A549 (cell line): ENCODE results near the gene MEGF6. TPM values are rescaled to one million over a fixed set of nuclear protein-coding genes. Genes with fewer than 3 reads are reported as not detected.
A peak's percentile ranks its signal among the peaks of the same experiment; 100 is the strongest.

Source experiments
- ATAC-seq, 2 experiments: fragments of 200-7000 bp in 1 of 2; fragments of >200 bp in 1 of 2; cut with Nextera tagmentation in 1 of 2; cut with Tn5 transposase in 1 of 2; 3 replicates each; pipeline versions ENCODE4 v1.8.0 to v1.9.1; 2018 to 2020; ENCODE audit warnings: mild to moderate bottlenecking in 1 of 2, moderate library complexity in 1 of 2
- CTCF ChIA-PET: fragments of 300-600 bp; sonication (Branson Sonifier 250); formaldehyde crosslinking; extraction: SDS; loops from one replicate; lab custom pipeline; 2021; ENCODE audit warnings: antibody characterized with exemption, inconsistent platforms; lab: Yijun Ruan, JAX
- POLR2A ChIA-PET: fragments of 350-600 bp; formaldehyde crosslinking; extraction: SDS; loops from one replicate; lab custom pipeline; 2021; ENCODE audit warnings: antibody characterized with exemption, inconsistent platforms; lab: Yijun Ruan, JAX
- DNase-seq, 2 experiments: peaks; one replicate each; pipeline versions ENCODE4 v3.0.0 to v3.0.0-alpha.2; 2011 to 2016; ENCODE audit warnings: low read depth in 1 of 2, low spot score in 1 of 2
- FAIRE-seq: peaks from 2 replicates; lab custom pipeline; 2011; peaks lifted over from hg19 to GRCh38; lab: Jason Lieb, UNC
- H3K27ac ChIP-seq, 2 experiments: fragments of >200 bp; sonication (Bioruptor Twin); formaldehyde crosslinking; 3 replicates each; pipeline ENCODE4 v1.5.1; 2016 to 2017
- H3K4me1 ChIP-seq: fragments of >200 bp; sonication (Bioruptor Twin); formaldehyde crosslinking; 3 replicates; pipeline ENCODE4 v1.6.1; 2016
- H3K4me2 ChIP-seq: fragments of >200 bp; sonication (Bioruptor Twin); formaldehyde crosslinking; 3 replicates; pipeline ENCODE4 v1.6.1; 2016
- H3K4me3 ChIP-seq: fragments of >200 bp; sonication (Bioruptor Twin); formaldehyde crosslinking; 3 replicates; pipeline ENCODE4 v1.5.1; 2016
- H3K9me3 ChIP-seq: fragments of >200 bp; sonication (Bioruptor Twin); formaldehyde crosslinking; 3 replicates; pipeline ENCODE4 v1.6.1; 2016
- ATOH8 ChIP-seq: fragments of 250-450 bp; sonication (Bioruptor Pico); IDR thresholded peaks from 2 replicates; pipeline ENCODE4 v1.5.0; 2020; ENCODE audit warnings: low read depth, mild to moderate bottlenecking, moderate library complexity
- BHLHE40 ChIP-seq: IDR thresholded peaks from 2 replicates; pipeline ENCODE4 v1.6.1; 2012; ENCODE audit warnings: low read depth, low read length, inconsistent platforms
- CBX8 ChIP-seq: fragments of 200-600 bp; sonication (generic); IDR thresholded peaks from 2 replicates; pipeline ENCODE4 v1.6.1; 2016
- CHD4 ChIP-seq: fragments of 200-600 bp; sonication (generic); IDR thresholded peaks from 2 replicates; pipeline ENCODE4 v1.6.1; 2016; ENCODE audit warnings: antibody characterized with exemption, mild to moderate bottlenecking, borderline replicate concordance
- ESRRA ChIP-seq: fragments of 150-350 bp; IDR thresholded peaks from 2 replicates; pipeline ENCODE4 v1.6.1; 2014; ENCODE audit warnings: mild to moderate bottlenecking, low read length, borderline replicate concordance
- FOSL2 ChIP-seq, 2 experiments: fragments of 450-650 bp in 1 of 2; fragments of >200 bp in 1 of 2; sonication (Bioruptor Twin) in 1 of 2; formaldehyde crosslinking; IDR thresholded peaks; 2 replicates each; pipeline versions ENCODE4 v1.5.0 to v1.6.1; 2016 to 2020; ENCODE audit warnings: mild to moderate bottlenecking in 1 of 2, moderate library complexity in 1 of 2
- FOXS1 ChIP-seq: fragments of 250-450 bp; sonication (Bioruptor Pico); IDR thresholded peaks from 2 replicates; pipeline ENCODE4 v1.5.0; 2020; ENCODE audit warnings: mild to moderate bottlenecking, moderate library complexity
- HMGXB4 ChIP-seq: fragments of 250-450 bp; sonication (Bioruptor Pico); IDR thresholded peaks from 2 replicates; pipeline ENCODE4 v1.5.0; 2021; ENCODE audit warnings: mild to moderate bottlenecking, moderate library complexity, borderline replicate concordance
- MAX ChIP-seq: IDR thresholded peaks from 2 replicates; pipeline ENCODE4 v1.6.1; 2012
- NPAS2 ChIP-seq: fragments of 250-450 bp; sonication (Bioruptor Pico); IDR thresholded peaks from 2 replicates; pipeline ENCODE4 v1.8.0; 2022; ENCODE audit warnings: mild to moderate bottlenecking, moderate library complexity, borderline replicate concordance
- NR3C1 ChIP-seq: fragments of >200 bp; sonication (Bioruptor Twin); formaldehyde crosslinking; IDR thresholded peaks from 3 replicates; pipeline ENCODE4 v1.6.1; 2017
- PBX3 ChIP-seq: IDR thresholded peaks from 2 replicates; pipeline ENCODE4 v1.6.1; 2012
- PHF8 ChIP-seq: fragments of 200-600 bp; sonication (generic); IDR thresholded peaks from 2 replicates; pipeline ENCODE4 v1.6.1; 2016; ENCODE audit warnings: low read depth, mild to moderate bottlenecking, antibody characterized with exemption, moderate library complexity, borderline replicate concordance
- RFX5 ChIP-seq: fragments of 450-650 bp; IDR thresholded peaks from 2 replicates; pipeline ENCODE4 v1.7.1; 2014; ENCODE audit warnings: antibody characterized with exemption, mild to moderate bottlenecking, moderate library complexity
- TFCP2L1 ChIP-seq: fragments of 250-450 bp; sonication (Bioruptor Pico); IDR thresholded peaks from 2 replicates; pipeline ENCODE4 v1.5.0; 2021; ENCODE audit warnings: mild to moderate bottlenecking
- TP53 ChIP-seq: fragments of 250-450 bp; sonication (Bioruptor Pico); IDR thresholded peaks from 2 replicates; pipeline ENCODE4 v1.5.0; 2021; ENCODE audit warnings: mild to moderate bottlenecking, moderate library complexity
- USF2 ChIP-seq: fragments of 450-650 bp; IDR thresholded peaks from 2 replicates; pipeline ENCODE4 v1.6.1; 2014; ENCODE audit warnings: antibody characterized with exemption
- ZC3H11A ChIP-seq: fragments of 450-650 bp; IDR thresholded peaks from 2 replicates; pipeline ENCODE4 v1.6.1; 2014; ENCODE audit warnings: antibody characterized with exemption, mild to moderate bottlenecking
- ZFP36 ChIP-seq: fragments of 450-650 bp; IDR thresholded peaks from 2 replicates; pipeline ENCODE4 v1.6.1; 2014; ENCODE audit warnings: borderline replicate concordance; ENCODE audit not compliant: partially characterized antibody
- WGBS: methylation state at CpG from one replicate; pipeline ENCODE4 v1.1.6; 2017; ENCODE audit errors: missing lambda C conversion rate; 5-methylcytosine and 5-hydroxymethylcytosine counted together
- polyA plus RNA-seq, 4 experiments: library from polyadenylated mRNA; depleted of rRNA in 3 of 4; stranded (reverse); fragments of >200 nt; fragmentation: RNase III in 1 of 4; extraction: RNeasy Plus Mini Kit Qiagen cat#74134 plus additional on column Dnase treatment in 1 of 4; gene quantifications; 2 replicates in 3 of 4; 3 replicates in 1 of 4; pipeline ENCODE4 v1.2.3, GENCODE V29; 2011 to 2017

The MEGF6 gene
- polyA plus RNA-seq, 2 of the 4 experiments (the other 2 are of a cell fraction): 0.66 to 13.7 TPM

- no peak for TF ChIP-seq USF2
- no peak for TF ChIP-seq ESRRA
- TF ChIP-seq HMGXB4 (CRISPR knock-in tag): no peak
- TF ChIP-seq CHD4: no peak
- no peak for TF ChIP-seq ATOH8 (CRISPR knock-in tag)
- no peak for TF ChIP-seq RFX5
Measured at GRCh38 chr1:3533067-3534048, 78.0 kb downstream of the MEGF6 start (continued).

GRCh38 chr1:3531928-3532327 is 79.4 kb downstream of the MEGF6 start:
- DNase-seq (no peak), FAIRE-seq (no peak), ATAC-seq (peak; percentile 1 to 4; a peak in 2 of 6 replicates)
- H3K4me3 ChIP-seq: no peak overlapping the region; the same call in 2 of the 3 replicates
- ChIA-PET CTCF (interaction anchor here (1.2 to 2.4 kb wide), 3 partner anchors 32 to 101 kb away, joined by 3 to 8 read pairs (median 3); no protein-coding TSS in a partner anchor), POLR2A (interaction anchor here (1.1 kb wide), 1 partner anchor 11 kb away, joined by 5 read pairs; no protein-coding TSS in a partner anchor)
- H3K4me1 ChIP-seq: peaks cover 12% of the 10 kb centered on the region; the same call in 1 of the 3 replicates
- 70% methylated on average over 3 of the region's 10 CpGs for WGBS
- TF ChIP-seq PHF8 (no peak), NPAS2 (CRISPR knock-in tag) (no peak), CHD4 (no peak), FOSL2 (IDR thresholded peaks at IDR 0.05) (no peak), FOSL2 (CRISPR knock-in tag; IDR thresholded peaks at IDR 0.05) (no peak), PBX3 (no peak), TP53 (CRISPR knock-in tag) (no peak), NR3C1 (no peak), FOXS1 (CRISPR knock-in tag) (no peak), ZFP36 (no peak), CBX8 (no peak), MAX (no peak), TFCP2L1 (CRISPR knock-in tag) (no peak), BHLHE40 (no peak), ZC3H11A (no peak)
- no peaks in the 10 kb centered on the region for H3K9me3 ChIP-seq
- peak overlapping the region; percentile 56 to 95; a peak in 5 of 6 replicates for H3K27ac ChIP-seq
- peak overlapping the region; percentile 100 for H3K4me2 ChIP-seq
